GM12878 (cell line): Measurements from ENCODE around the gene AIFM1. TPM values are rescaled to one million over a fixed set of nuclear protein-coding genes. Genes with fewer than 3 reads are reported as not detected.

Experiments used
- ATAC-seq: fragments of 200-7000 bp; cut with Tn5 transposase; 3 replicates; pipeline ENCODE4 v1.9.1; 2020; ENCODE audit warnings: mild to moderate bottlenecking, moderate library complexity
- BruUV-seq: library from RNA; stranded (reverse); fragments of 400-500 nt; replicated peaks from 2 replicates; lab custom pipeline; 2021; lab: Mats Ljungman, UMichigan
- CTCF ChIA-PET: fragments of 300-600 bp; sonication (Branson Sonifier 250); formaldehyde crosslinking; extraction: SDS; loops from one replicate; lab custom pipeline; 2021; ENCODE audit warnings: inconsistent platforms; lab: Yijun Ruan, JAX
- POLR2A ChIA-PET: fragments of 350-600 bp; formaldehyde crosslinking; extraction: SDS; loops from one replicate; lab custom pipeline; 2021; ENCODE audit warnings: inconsistent platforms; lab: Charles Lee
- RAD21 ChIA-PET: fragments of 300-600 bp; sonication (Branson Sonifier 250); formaldehyde crosslinking; loops from one replicate; lab custom pipeline; 2023; ENCODE audit warnings: antibody characterized with exemption; ENCODE audit not compliant: unreplicated experiment; lab: Charles Lee
- SMC1A ChIA-PET: fragments of 300-600 bp; sonication (Branson Sonifier 250); formaldehyde crosslinking; loops from one replicate; lab custom pipeline; 2023; ENCODE audit not compliant: unreplicated experiment, uncharacterized antibody; lab: Charles Lee
- DNase-seq: peaks from one replicate; pipeline ENCODE4 v3.0.0-alpha.2; 2011; ENCODE audit warnings: low read depth, low spot score
- FAIRE-seq: peaks from 3 replicates; lab custom pipeline; 2011; peaks lifted over from hg19 to GRCh38; lab: Jason Lieb, UNC
- H2AFZ ChIP-seq: 2 replicates; pipeline ENCODE4 v1.6.0; 2011; ENCODE audit warnings: low read depth, low read length, control low read depth; ENCODE audit not compliant: control insufficient read depth
- H3K27ac ChIP-seq: 2 replicates; pipeline ENCODE4 v1.5.1; 2011; ENCODE audit warnings: control low read depth; ENCODE audit not compliant: control insufficient read depth, insufficient read depth
- H3K27me3 ChIP-seq, 2 experiments: replicated peaks in 1 of 2; 2 replicates each; pipeline versions ENCODE4 v1.6.0 to v1.6.1; 2011; ENCODE audit warnings: low read length in 1 of 2; ENCODE audit not compliant: control insufficient read depth in 2 of 2, insufficient read depth in 2 of 2
- H3K36me3 ChIP-seq, 2 experiments: 2 replicates each; pipeline ENCODE4 v1.5.1; 2011; ENCODE audit warnings: low read length in 1 of 2; ENCODE audit not compliant: control insufficient read depth in 2 of 2, insufficient read depth in 2 of 2
- H3K4me1 ChIP-seq: 2 replicates; pipeline ENCODE4 v1.6.1; 2011; ENCODE audit warnings: mild to moderate bottlenecking, low read length, moderate library complexity, mixed read lengths; ENCODE audit not compliant: control insufficient read depth, insufficient read depth
- H3K4me2 ChIP-seq: 2 replicates; pipeline ENCODE4 v1.6.0; 2011; ENCODE audit warnings: control low read depth; ENCODE audit not compliant: control insufficient read depth, insufficient read depth
- H3K4me3 ChIP-seq: fragments of 200-600 bp; sonication (generic); 2 replicates; pipeline ENCODE4 v1.5.1; 2016
- H3K79me2 ChIP-seq: 2 replicates; pipeline ENCODE4 v1.6.0; 2011; ENCODE audit warnings: low read length; ENCODE audit not compliant: control insufficient read depth, insufficient read depth
- H3K9ac ChIP-seq: 2 replicates; pipeline ENCODE4 v1.8.0; 2011; ENCODE audit warnings: low read length, control low read depth, mixed read lengths; ENCODE audit not compliant: control insufficient read depth, insufficient read depth
- H3K9me3 ChIP-seq: replicated peaks from 3 replicates; pipeline ENCODE4 v1.5.1; 2011; ENCODE audit warnings: mild to moderate bottlenecking, low read length; ENCODE audit not compliant: control insufficient read depth, insufficient read depth
- H4K20me1 ChIP-seq: 2 replicates; pipeline ENCODE4 v1.6.0; 2011; ENCODE audit not compliant: control insufficient read depth, insufficient read depth
- BHLHE40 ChIP-seq, 2 experiments: fragments of 450-650 bp in 1 of 2; IDR thresholded peaks; 2 replicates each; pipeline ENCODE4 v1.6.1; 2011 to 2017; ENCODE audit warnings: low read depth in 2 of 2, borderline replicate concordance in 1 of 2, improper control_type of control experiment in 1 of 2, low read length in 1 of 2, mild to moderate bottlenecking in 1 of 2
- CHD2 ChIP-seq: IDR thresholded peaks from 2 replicates; pipeline ENCODE4 v1.6.1; 2011; ENCODE audit warnings: low read depth, low read length, improper control_type of control experiment, borderline replicate concordance
- RAD21 ChIP-seq: IDR thresholded peaks from 2 replicates; pipeline ENCODE4 v1.6.1; 2011; ENCODE audit warnings: mild to moderate bottlenecking, low read depth, low read length, moderate library complexity; ENCODE audit not compliant: insufficient read depth
- WGBS: methylation state at CpG from one replicate; pipeline ENCODE4 v1.1.6; 2016; ENCODE audit warnings: low lambda C conversion rate; ENCODE audit not compliant: insufficient replicate concordance, insufficient coverage; ENCODE audit errors: missing lambda C conversion rate; 5-methylcytosine and 5-hydroxymethylcytosine counted together
- in situ Hi-C: fragments of 300-500 bp; cut with MboI; formaldehyde crosslinking; loops from 9 replicates; pipeline ENCODE4 v1.14.3; 2018; ENCODE audit warnings: mixed read lengths
- intact Hi-C: fragments of 100-400 bp; cut with micrococcal nuclease; formaldehyde crosslinking; loops from one replicate; pipeline ENCODE4 v1.14.2; 2022; ENCODE audit not compliant: unreplicated experiment
- polyA plus RNA-seq, 11 experiments: library from polyadenylated mRNA; depleted of rRNA in 4 of 11; unstranded in 6 of 11; stranded (reverse) in 5 of 11; fragments of >200 nt; fragmentation: Nextera tagmentation in 4 of 11; fragmentation: Illumina TruSeq in 1 of 11; extraction: Ambion mirVana in 4 of 11; extraction: Trizol in 1 of 11; gene quantifications; 1 replicate in 1 of 11; 2 replicates in 10 of 11; pipeline versions ENCODE4 v1.2.1 to v1.2.3, GENCODE V29; 2011 to 2016; ENCODE audit warnings: inconsistent platforms in 2 of 11, missing spikeins in 2 of 11, low read depth in 1 of 11
- total RNA-seq, 4 experiments: library from RNA; depleted of rRNA in 3 of 4; stranded (reverse); fragments of >200 nt in 3 of 4; fragmentation: Illumina TruSeq in 1 of 4; extraction: Trizol in 1 of 4; gene quantifications; 2 replicates each; pipeline versions ENCODE4 v1.2.1 to v1.2.3, GENCODE V29; 2013 to 2021
- TF ChIP-seq, protein P1 (sequence below), 3 experiments: IDR thresholded peaks in 2 of 3; conservative IDR thresholded peaks in 1 of 3; 2 replicates each; pipeline ENCODE4 v1.5.1; 2011; ENCODE audit warnings: low read depth in 3 of 3, low read length in 3 of 3, mild to moderate bottlenecking in 3 of 3, control low read depth in 2 of 3, moderate library complexity in 2 of 3, inconsistent platforms in 1 of 3, mixed read lengths in 1 of 3; ENCODE audit not compliant: control insufficient read depth in 2 of 3, insufficient read depth in 1 of 3; ENCODE audit errors: extremely low read depth in 1 of 3

AIFM1 gene
- total and polyA plus RNA-seq, 10 of the 15 experiments (the other 5 are each of a cell fraction or from before 2014, with no cell fraction given): 44.2 to 121 (median 80.0) TPM

DNA sequence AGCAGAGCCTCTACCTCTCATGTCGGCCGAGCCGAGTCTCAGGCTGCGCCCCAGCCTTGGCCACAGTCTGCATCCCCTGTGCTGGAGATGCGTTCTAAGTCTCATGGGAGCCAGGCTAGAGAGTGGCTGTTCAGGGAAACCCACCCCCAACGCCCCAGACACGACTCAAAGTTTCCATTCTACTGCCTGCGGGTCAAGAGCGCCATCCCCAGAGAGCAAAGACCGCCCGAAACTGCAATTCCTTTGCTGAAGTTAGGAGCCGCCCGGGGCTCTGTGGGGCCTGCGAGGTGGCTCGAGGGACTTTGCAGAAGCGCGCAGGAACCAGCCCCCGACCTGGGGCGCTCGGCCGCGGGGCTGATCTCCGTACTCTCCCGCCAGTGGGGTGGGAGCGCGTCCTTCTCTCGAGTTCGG lies 45.3 kb downstream of the AIFM1 start:
- no TSS peak for BruUV-seq
- Histone ChIP-seq H2AFZ (peak overlapping the region; percentile 61; the same call in 1 of the 2 replicates), H3K4me3 (peak overlapping the region; percentile 53; the same call in 1 of the 2 replicates), H3K27me3 (no peaks in the 10 kb centered on the region), H3K9me3 (no peaks in the 10 kb centered on the region), H3K79me2 (no peaks in the 10 kb centered on the region), H3K9ac (no peak overlapping the region; the same call in none of the 2 replicates), H4K20me1 (no peaks in the 10 kb centered on the region), H3K4me1 (peaks cover 30% of the 10 kb centered on the region), H3K36me3 (no peaks in the 10 kb centered on the region), H3K27ac (peak overlapping the region; percentile 65), H3K4me2 (peak overlapping the region; percentile 83)
- 17% methylated on average over 28 of the region's 28 CpGs for WGBS
- POLR2A ChIA-PET: interaction anchor here (0.6 to 3.7 kb wide), 5 partner anchors 12 to 50 kb away, joined by 4 to 23 read pairs (median 10); no protein-coding TSS in a partner anchor
- FAIRE-seq (no peak), DNase-seq (no peak), ATAC-seq (peak; percentile 67)
- CTCF ChIA-PET: interaction anchor here (0.8 to 6.4 kb wide), 10 partner anchors 11 to 60 kb away, joined by 3 to 75 read pairs (median 5); no protein-coding TSS in a partner anchor
- in situ Hi-C loops (no loop called here), intact Hi-C loops (loop anchor here (1.0 to 5.0 kb wide), 2 partner anchors 38 to 52 kb away; partner anchors contain the start of gene RAB33A)
- RAD21 ChIA-PET: interaction anchor here (1.0 to 5.6 kb wide), 11 partner anchors 12 to 72 kb away, joined by 3 to 75 read pairs (median 6); no protein-coding TSS in a partner anchor
- TF ChIP-seq CHD2: no peak
- no peak for TF ChIP-seq BHLHE40 (IDR thresholded peaks at IDR 0.05; ENCODE audit: borderline replicate concordance in 1 of 2, low read depth in 2 of 2, low read length in 1 of 2)
- TF ChIP-seq, protein P1, sequence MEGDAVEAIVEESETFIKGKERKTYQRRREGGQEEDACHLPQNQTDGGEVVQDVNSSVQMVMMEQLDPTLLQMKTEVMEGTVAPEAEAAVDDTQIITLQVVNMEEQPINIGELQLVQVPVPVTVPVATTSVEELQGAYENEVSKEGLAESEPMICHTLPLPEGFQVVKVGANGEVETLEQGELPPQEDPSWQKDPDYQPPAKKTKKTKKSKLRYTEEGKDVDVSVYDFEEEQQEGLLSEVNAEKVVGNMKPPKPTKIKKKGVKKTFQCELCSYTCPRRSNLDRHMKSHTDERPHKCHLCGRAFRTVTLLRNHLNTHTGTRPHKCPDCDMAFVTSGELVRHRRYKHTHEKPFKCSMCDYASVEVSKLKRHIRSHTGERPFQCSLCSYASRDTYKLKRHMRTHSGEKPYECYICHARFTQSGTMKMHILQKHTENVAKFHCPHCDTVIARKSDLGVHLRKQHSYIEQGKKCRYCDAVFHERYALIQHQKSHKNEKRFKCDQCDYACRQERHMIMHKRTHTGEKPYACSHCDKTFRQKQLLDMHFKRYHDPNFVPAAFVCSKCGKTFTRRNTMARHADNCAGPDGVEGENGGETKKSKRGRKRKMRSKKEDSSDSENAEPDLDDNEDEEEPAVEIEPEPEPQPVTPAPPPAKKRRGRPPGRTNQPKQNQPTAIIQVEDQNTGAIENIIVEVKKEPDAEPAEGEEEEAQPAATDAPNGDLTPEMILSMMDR (IDR thresholded peaks at IDR 0.05 in 2 of 3, conservative IDR thresholded peaks at IDR 0.05 in 1 of 3; ENCODE audit: control insufficient read depth in 2 of 3, extremely low read depth in 1 of 3, insufficient read depth in 1 of 3, low read depth in 3 of 3, low read length in 3 of 3): 0 out of 6 replicates have a peak, but pooled peaks of 1 of the 3 experiments have one; percentile 14
- peak; percentile 44; the same call in 1 of the 2 replicates for TF ChIP-seq RAD21
- SMC1A ChIA-PET: interaction anchor here (1.0 to 5.3 kb wide), 5 partner anchors 12 to 56 kb away, joined by 3 to 68 read pairs (median 4); no protein-coding TSS in a partner anchor
